Measurements from ENCODE around the gene DCXR. TPM values are rescaled to one million over a fixed set of nuclear protein-coding genes. Genes with fewer than 3 reads are reported as not detected.

DCXR gene
- total and polyA plus RNA-seq, 2 donors (not counting 3 experiments of a cell fraction or from before 2014, with no cell fraction given), result 93.0 to 178 TPM

- DNase-seq (ENCODE audit: low read depth, low spot score), result no peak
- TF ChIP-seq GATA2 (IDR thresholded peaks at IDR 0.05; ENCODE audit: insufficient read depth, insufficient read length, low read depth, low read length) (no peak), CTCF (IDR thresholded peaks at IDR 0.05; ENCODE audit: extremely low read depth in 1 of 2, insufficient read depth in 1 of 2, low read depth in 1 of 2, low read length in 2 of 2) (no peak), POLR2A (IDR thresholded peaks at IDR 0.05; ENCODE audit: low read depth, low read length) (no peak), FOS (IDR thresholded peaks at IDR 0.05; ENCODE audit: borderline replicate concordance, insufficient read depth, low read length) (no peak), POLR2AphosphoS5 (IDR thresholded peaks at IDR 0.05; ENCODE audit: insufficient read depth, low read depth, low read length) (no peak), EZH2 (IDR thresholded peaks at IDR 0.05; ENCODE audit: borderline replicate concordance, low read depth, low read length, severe bottlenecking) (no peak), JUN (IDR thresholded peaks at IDR 0.05; ENCODE audit: borderline replicate concordance, insufficient read depth, insufficient read length, low read depth) (no peak), MAX (IDR thresholded peaks at IDR 0.05; ENCODE audit: insufficient read depth, insufficient read length) (no peak), MYC (IDR thresholded peaks at IDR 0.05; ENCODE audit: low read depth, low read length) (no peak)
- peaks cover 12% of the 10 kb centered on the region for H3K4me1 ChIP-seq (ENCODE audit: control insufficient read depth, extremely low read depth, insufficient read depth, low read length)
- H3K9ac ChIP-seq (replicated peaks; ENCODE audit: extremely low read depth, insufficient read depth, low read length), result no peak overlapping the region
- FAIRE-seq, result no peak
- no peak overlapping the region for H2AFZ ChIP-seq (ENCODE audit: low read depth, low read length)
- no peaks in the 10 kb centered on the region for H4K20me1 ChIP-seq (replicated peaks; ENCODE audit: control insufficient read depth, extremely low read depth, insufficient read depth, low read length)
- ChIA-PET CTCF (interaction anchor here (0.9 to 9.1 kb wide), 24 partner anchors 8 to 159 kb away, joined by 3 to 345 read pairs (median 5); partner anchors contain the start of genes DCXR, MAFG, NOTUM and RAC3), POLR2A (no interaction called here)
- H3K4me3 ChIP-seq (replicated peaks in 1 of 3; ENCODE audit: insufficient read depth in 1 of 3, low read depth in 1 of 3, low read length in 3 of 3), result no peak overlapping the region
- no peaks in the 10 kb centered on the region for H3K27me3 ChIP-seq (ENCODE audit: control insufficient read depth in 2 of 2, insufficient read depth in 2 of 2, low read length in 2 of 2)
- dilution Hi-C loops (cut with MboI; ENCODE audit: extremely low pct_ligation_motif_present, low sequenced_read_pairs) (no loop called here), intact Hi-C loops (cut with micrococcal nuclease) (no loop called here)
- H3K36me3 ChIP-seq (ENCODE audit: control insufficient read depth in 2 of 2, extremely low read depth in 1 of 2, insufficient read depth in 2 of 2, low read length in 2 of 2), result no peaks in the 10 kb centered on the region
- no peak overlapping the region for H3K4me2 ChIP-seq (ENCODE audit: insufficient read depth, low read length)
- BruUV-seq (replicated peaks), result no TSS peak
- H3K9me3 ChIP-seq (replicated peaks; ENCODE audit: control insufficient read depth, insufficient read depth, low read length), result no peaks in the 10 kb centered on the region
- H3K9me1 ChIP-seq (replicated peaks; ENCODE audit: control insufficient read depth, extremely low read depth, insufficient read depth, low read length), result no peaks in the 10 kb centered on the region
- no peak overlapping the region for H3K27ac ChIP-seq (ENCODE audit: insufficient read depth, low read depth, low read length)
- peaks cover 5% of the 10 kb centered on the region for H3K79me2 ChIP-seq (ENCODE audit: control insufficient read depth, insufficient read depth, low read length)
These were observed 18.4 kb downstream of the DCXR start for GRCh38 chr17:82018989-82019689.

Data from endothelial cell of umbilical vein (primary cell).